Ovary (tissue), 9 donors: ENCODE data around the gene MEF2D. TPM values are rescaled to one million over a fixed set of nuclear protein-coding genes. Genes with fewer than 3 reads are reported as not detected.

Experiments used
- DNase-seq, 5 donors: peaks; one replicate each; pipeline ENCODE4 v3.0.0-alpha.2; 2019 to 2020
- H3K27ac ChIP-seq, 2 donors: fragments of 200-600 bp; one replicate each; pipeline versions ENCODE4 v1.5.1 to v1.8.0; 2019 to 2022
- H3K27me3 ChIP-seq: fragments of 200-600 bp; one replicate; pipeline ENCODE4 v1.8.0; 2022
- H3K36me3 ChIP-seq: fragments of 200-600 bp; sonication (generic); one replicate; pipeline ENCODE4 v1.5.1; 2019
- H3K4me1 ChIP-seq: one replicate; pipeline ENCODE4 v1.8.1; 2013; ENCODE audit warnings: mild to moderate bottlenecking, moderate library complexity; ENCODE audit not compliant: insufficient read depth
- H3K4me3 ChIP-seq: fragments of 200-600 bp; sonication (generic); one replicate; pipeline ENCODE4 v1.5.1; 2017
- H3K9me3 ChIP-seq, 2 donors: fragments of 200-600 bp in 1 of 2; sonication (generic) in 1 of 2; one replicate each; pipeline versions ENCODE4 v1.5.1 to v1.8.1; 2013 to 2019; ENCODE audit warnings: mild to moderate bottlenecking in 1 of 2, moderate library complexity in 1 of 2
- CTCF ChIP-seq, 3 donors: fragments of 450-650 bp in 2 of 3; fragments of 200-600 bp in 1 of 3; IDR thresholded peaks; one replicate each; pipeline versions ENCODE4 v1.5.1 to v1.8.0; 2016 to 2022; ENCODE audit warnings: antibody characterized with exemption in 3 of 3, mild to moderate bottlenecking in 1 of 3
- EP300 ChIP-seq: sonication (generic); formaldehyde crosslinking; IDR thresholded peaks from one replicate; pipeline ENCODE4 v1.6.1; 2017; ENCODE audit warnings: antibody characterized with exemption
- POLR2A ChIP-seq: fragments of 450-650 bp; IDR thresholded peaks from one replicate; pipeline ENCODE4 v1.6.1; 2017; ENCODE audit warnings: antibody characterized with exemption, mild to moderate bottlenecking, moderate library complexity
- WGBS, 3 donors: extraction: QIAGEN DNeasy Blood & Tissue Kit in 1 of 3; methylation state at CpG; one replicate each; pipeline versions ENCODE4 v1.1.5 to v1.1.7; 2013 to 2017; 5-methylcytosine and 5-hydroxymethylcytosine counted together
- intact Hi-C, 4 donors: fragments of 100-400 bp; cut with DNase I; formaldehyde crosslinking; loops; one replicate each; pipeline versions ENCODE4 v1.11.0 to v1.15.1; 2022 to 2023
- polyA plus RNA-seq, 2 donors: library from polyadenylated mRNA; stranded (reverse); fragments of 200-250 nt in 1 of 2; fragments of 350-450 nt in 1 of 2; fragmentation: Illumina TruSeq in 1 of 2; extraction: RNeasy Lipid Tissue Mini Kit (QIAGEN cat#74804) in 1 of 2; gene quantifications; one replicate each; pipeline ENCODE4 v1.2.3, GENCODE V29; 2013 to 2014
- total RNA-seq, 7 donors: library from RNA; depleted of rRNA in 2 of 7; stranded (reverse); fragments of >200 nt in 2 of 7; fragmentation: NEBNext Ultra II Directional in 3 of 7; extraction: Animal tissue kit (Norgen Biotek cat#: 25700) in 3 of 7; gene quantifications; one replicate each; pipeline versions ENCODE4 v1.1.0 to v1.2.4, GENCODE V29; 2016 to 2023
- donor health status: DM: no; HTN: no; CAD: no; lungs with moderate emphysema.
- donor health status: DM: no; HTN: no; CAD: no.
- donor health status: Bipolar disorder and iron deficiency.
- donor health status: DM: yes; HTN: yes; CAD: no.
- donor health status: DM: no; HTN: no; CAD: no.
- donor health status: DM: yes; HTN: yes; CAD: no.

Gene MEF2D
- total and polyA plus RNA-seq, 9 donors, result 30.0 to 96.6 (median 57.6) TPM

- DNase-seq, result peak; percentile 82 to 85 (median 83)
- TF ChIP-seq CTCF (IDR thresholded peaks at IDR 0.05), result peak in 1 of 3 donors; percentile 9
- TF ChIP-seq POLR2A, result no peak
- no peak for TF ChIP-seq EP300
- Histone ChIP-seq H3K36me3 (no peaks in the 10 kb centered on the region), H3K4me3 (peak overlapping the region; percentile 63), H3K27ac (peak overlapping the region; percentile 99 to 100), H3K27me3 (no peaks in the 10 kb centered on the region), H3K4me1 (peaks cover 47% of the 10 kb centered on the region), H3K9me3 (no peaks in the 10 kb centered on the region)
- intact Hi-C loops, result loop anchor here in 2 of 4 donors (2.0 to 5.0 kb wide), 2 partner anchors 38 to 43 kb away; no protein-coding TSS in a partner anchor
- whole genome bisulfite sequencing, 3 donors, result 0 to 1% (median 1%) methylated on average over 48 to 51 of the region's 51 CpGs
Measured at GRCh38 chr1:156499842-156500542, 583 bp downstream of the MEF2D start.

GRCh38 chr1:156499194-156499841 lies 1.3 kb downstream of the MEF2D start:
- Histone ChIP-seq H3K27ac (peak overlapping the region; percentile 99 to 100), H3K36me3 (no peaks in the 10 kb centered on the region), H3K27me3 (no peaks in the 10 kb centered on the region), H3K9me3 (no peaks in the 10 kb centered on the region), H3K4me1 (peaks cover 49% of the 10 kb centered on the region), H3K4me3 (peak overlapping the region; percentile 63)
- 0 to 2% (median 1%) methylated on average over 14 of the region's 14 CpGs for WGBS, 3 donors
- DNase-seq, result no peak
- no peak for TF ChIP-seq CTCF (IDR thresholded peaks at IDR 0.05)
- no peak for TF ChIP-seq POLR2A
- TF ChIP-seq EP300, result no peak
- intact Hi-C loops, result loop anchor here in 1 of 4 donors (5.0 kb wide), 1 partner anchor 37 kb away; no protein-coding TSS in a partner anchor

GRCh38 chr1:156498432-156499193 lies 2.0 kb downstream of the MEF2D start:
- H3K36me3 ChIP-seq, result no peaks in the 10 kb centered on the region
- H3K4me3 ChIP-seq, result peak overlapping the region; percentile 63
- no peaks in the 10 kb centered on the region for H3K27me3 ChIP-seq
- peak in 3 of 5 donors; percentile 68 to 70 (median 68) for DNase-seq
- no peaks in the 10 kb centered on the region for H3K9me3 ChIP-seq
- H3K27ac ChIP-seq, result peak overlapping the region; percentile 99 to 100
- H3K4me1 ChIP-seq, result peaks cover 51% of the 10 kb centered on the region
- intact Hi-C loops, result loop anchor here in 1 of 4 donors (5.0 kb wide), 1 partner anchor 36 kb away; no protein-coding TSS in a partner anchor
- 8 to 9% (median 9%) methylated on average over 12 of the region's 12 CpGs for WGBS, 3 donors
- TF ChIP-seq EP300 (no peak), CTCF (IDR thresholded peaks at IDR 0.05) (no peak), POLR2A (no peak)

GRCh38 chr1:156497743-156498431 lies 2.7 kb downstream of the MEF2D start:
- Histone ChIP-seq H3K27ac (peak overlapping the region; percentile 99 to 100), H3K36me3 (no peaks in the 10 kb centered on the region), H3K9me3 (no peaks in the 10 kb centered on the region), H3K27me3 (no peaks in the 10 kb centered on the region), H3K4me3 (no peak overlapping the region), H3K4me1 (peaks cover 51% of the 10 kb centered on the region)
- DNase-seq, result peak in 3 of 5 donors; percentile 34 to 55 (median 48)
- intact Hi-C loops, result loop anchor here in 1 of 4 donors (5.0 kb wide), 1 partner anchor 36 kb away; no protein-coding TSS in a partner anchor
- WGBS, 3 donors, result 33 to 47% (median 40%) methylated on average over 5 of the region's 5 CpGs
- no peak for TF ChIP-seq EP300
- TF ChIP-seq POLR2A, result no peak
- no peak for TF ChIP-seq CTCF (IDR thresholded peaks at IDR 0.05)
